Occipital lobe (tissue), 2 donors: Measurements from ENCODE around the gene TMEM52. TPM values are rescaled to one million over a fixed set of nuclear protein-coding genes. Genes with fewer than 3 reads are reported as not detected.

Experiments used
- DNase-seq: peaks from one replicate; lab custom pipeline; 2025; lab: John Stamatoyannopoulos, UW
- total RNA-seq: library from RNA; depleted of rRNA; stranded (reverse); fragments of >200 nt; gene quantifications from one replicate; pipeline ENCODE4 v1.2.3, GENCODE V29; 2014

TMEM52 gene
- 1.1 TPM for total RNA-seq

DNA sequence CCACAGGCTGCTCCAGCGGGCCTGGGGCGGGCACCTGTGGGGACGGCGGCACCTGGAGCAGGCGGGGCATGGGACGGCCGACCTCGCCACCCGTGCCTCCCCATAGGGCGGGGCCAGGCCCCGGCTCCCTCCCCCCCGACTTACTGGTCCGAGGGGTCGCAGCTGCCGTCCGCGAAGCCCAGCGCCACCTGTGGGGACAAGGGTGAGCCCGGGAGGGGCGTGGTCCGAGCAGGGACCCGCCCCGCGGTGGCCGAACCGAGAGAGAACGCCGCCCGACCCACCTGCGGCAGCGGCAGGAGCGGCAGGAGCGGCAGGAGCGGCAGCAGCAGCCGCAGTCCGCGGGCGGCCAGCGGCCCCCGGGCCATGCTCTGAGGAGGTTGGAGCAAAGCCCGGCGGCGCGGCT, at the start of gene TMEM52:
TSS of gene TMEM52 (minus strand) at position 379 of the 403 bp plus-strand sequence. CDS start at position 365, 14 bp downstream.
- no peak for DNase-seq

DNA sequence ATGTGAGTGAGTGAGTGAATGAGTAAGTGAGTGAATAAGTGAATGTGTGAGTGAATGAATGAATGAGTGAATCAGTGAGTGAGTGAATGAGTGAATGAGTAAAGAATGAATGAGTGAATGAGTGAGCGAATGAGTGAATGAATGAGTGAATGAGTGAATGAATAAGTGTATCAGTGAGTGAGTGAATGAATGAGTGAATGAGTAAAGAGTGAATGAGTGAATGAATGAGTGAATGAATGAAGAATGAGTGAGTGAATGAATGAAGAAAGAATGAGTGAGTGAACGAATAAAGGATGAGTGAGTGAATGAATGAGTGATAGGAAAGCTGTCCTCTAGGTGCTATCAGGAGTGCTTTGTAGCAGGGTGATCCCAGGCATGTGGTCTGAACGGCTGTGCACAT, 48.8 kb upstream of the TMEM52 start:
- no peak for DNase-seq

DNA sequence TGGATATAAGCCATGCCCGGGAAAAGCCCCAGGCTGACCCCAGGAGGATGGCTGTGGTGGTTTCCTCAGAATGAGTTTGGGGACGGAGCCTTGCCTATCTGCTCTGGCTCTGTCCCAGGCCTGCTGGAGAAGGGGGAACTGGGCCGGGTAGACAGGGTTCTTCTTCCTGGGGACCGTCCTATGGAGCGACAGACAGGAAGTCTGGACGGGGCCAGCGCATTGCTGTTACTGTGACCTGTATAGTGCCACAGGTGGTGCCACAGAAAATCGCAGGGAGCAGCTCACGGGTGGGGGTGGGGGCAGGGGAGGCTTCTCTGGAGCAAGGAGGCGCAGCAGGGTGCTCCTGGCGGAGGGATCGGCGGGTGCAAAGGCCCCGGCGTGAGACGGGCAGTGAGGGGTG, 48.1 kb upstream of the TMEM52 start:
- no peak for DNase-seq

DNA sequence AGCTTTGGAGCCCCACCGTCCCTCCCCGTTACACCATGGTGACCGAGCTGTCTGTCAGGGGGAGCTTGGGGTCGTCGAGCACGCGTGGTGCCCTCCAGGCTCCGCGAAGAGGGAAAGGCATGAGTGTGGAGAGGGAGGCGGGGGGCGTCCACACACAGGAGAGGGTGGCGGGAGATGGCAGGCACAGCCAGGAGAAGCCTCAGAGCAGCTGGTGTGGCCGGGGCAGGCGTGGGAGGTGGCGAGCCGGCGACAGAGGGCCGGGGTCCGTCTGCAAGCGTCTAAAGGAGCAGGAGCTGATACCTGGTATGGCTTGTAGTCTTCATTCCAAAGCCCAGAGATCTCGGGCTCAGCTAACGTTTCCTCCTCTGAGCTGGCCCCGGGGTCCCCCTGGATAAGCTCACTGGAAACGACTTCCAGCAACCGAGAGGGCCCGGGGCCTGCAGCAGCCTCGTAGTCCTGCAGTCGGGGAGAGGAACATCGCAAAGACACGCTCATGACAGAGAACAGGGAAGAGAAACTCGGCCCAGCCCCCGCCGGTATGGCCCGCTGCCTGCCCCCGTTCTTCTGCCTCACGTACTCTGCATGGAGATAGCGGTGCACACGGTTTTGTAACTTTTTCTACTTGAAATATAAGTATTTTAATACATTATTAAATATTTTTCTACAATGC, 47.1 kb upstream of the TMEM52 start:
- DNase-seq: no peak

DNA sequence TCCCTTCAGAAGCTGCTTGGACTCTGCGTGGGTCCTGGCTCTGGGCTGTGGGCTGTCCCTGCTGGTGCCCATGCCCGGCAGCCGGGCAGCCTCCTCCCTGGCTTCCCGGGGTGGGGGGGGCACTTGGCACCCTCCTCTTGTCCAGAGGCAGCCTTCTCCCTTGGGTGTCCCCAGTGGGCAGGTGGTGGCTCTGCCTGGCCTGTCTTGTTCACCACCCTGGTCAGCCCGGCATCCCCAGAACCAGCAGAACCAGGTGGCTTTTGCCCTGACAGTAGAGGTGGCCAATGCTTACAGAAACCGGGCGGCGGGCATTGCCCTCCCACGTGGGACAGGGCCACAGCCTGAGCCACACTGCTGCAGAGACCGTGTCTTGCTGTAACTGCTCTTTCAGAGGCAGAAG, 46.5 kb upstream of the TMEM52 start:
- DNase-seq: no peak

DNA sequence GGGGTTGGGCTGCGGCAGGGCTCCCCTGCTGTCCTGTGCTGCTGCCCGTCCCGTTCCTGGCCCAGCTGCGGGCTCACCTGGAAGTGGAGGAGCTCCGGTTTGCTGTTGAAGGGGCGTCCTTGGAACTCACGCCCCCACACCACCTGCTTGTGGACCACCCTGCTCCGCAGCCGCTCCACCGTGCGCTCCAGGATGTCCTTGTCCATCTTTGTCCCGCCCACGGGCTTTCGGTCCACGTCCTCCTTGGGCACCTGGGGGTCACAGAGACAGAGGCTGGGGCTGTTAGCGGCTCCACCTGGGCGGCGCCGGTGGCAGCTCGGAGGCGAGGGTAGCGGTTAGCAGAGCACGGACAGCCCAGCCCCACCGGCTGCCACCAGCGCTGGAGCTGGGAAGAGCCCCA, 45.7 kb upstream of the TMEM52 start:
- DNase-seq: no peak

DNA sequence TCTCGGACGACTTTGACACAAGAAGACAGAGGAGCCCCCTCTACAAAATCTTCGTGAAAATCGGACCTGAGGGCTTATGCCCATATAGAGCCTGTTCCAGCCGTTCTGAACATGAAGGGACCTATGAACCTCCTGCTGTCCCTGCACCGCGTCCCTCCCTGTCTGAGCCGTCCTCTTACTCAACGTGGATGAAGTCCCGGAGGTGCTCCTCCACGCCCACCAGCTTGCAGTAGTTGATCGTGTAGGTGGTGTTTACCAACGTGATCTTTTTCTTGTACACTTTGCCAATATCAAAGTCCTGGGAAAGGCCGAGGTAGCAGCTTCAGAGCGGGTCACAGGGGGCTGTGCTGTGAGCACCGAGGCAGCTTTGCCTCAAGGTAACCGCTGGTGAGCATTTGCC, 44.5 kb upstream of the TMEM52 start:
- DNase-seq: no peak

DNA sequence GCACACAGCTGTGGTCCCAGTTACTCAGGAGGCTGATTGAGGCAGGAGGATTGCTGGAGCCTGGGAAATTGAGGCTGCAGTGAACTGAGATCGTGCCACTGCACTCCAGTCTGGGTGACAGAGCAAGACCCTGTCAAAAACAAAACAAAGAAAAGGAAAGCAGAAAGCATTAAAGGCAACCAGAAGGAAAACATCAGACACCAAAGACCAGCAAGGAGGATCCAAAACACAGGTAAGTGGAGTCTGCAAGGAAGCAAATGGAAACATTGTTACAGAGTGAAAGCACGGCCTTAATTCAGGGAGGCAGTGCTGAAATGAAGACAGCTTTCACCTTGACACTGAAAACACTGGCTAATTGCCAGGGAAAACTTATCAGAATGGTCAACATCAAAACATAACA, 43.7 kb upstream of the TMEM52 start:
- DNase-seq: no peak

DNA sequence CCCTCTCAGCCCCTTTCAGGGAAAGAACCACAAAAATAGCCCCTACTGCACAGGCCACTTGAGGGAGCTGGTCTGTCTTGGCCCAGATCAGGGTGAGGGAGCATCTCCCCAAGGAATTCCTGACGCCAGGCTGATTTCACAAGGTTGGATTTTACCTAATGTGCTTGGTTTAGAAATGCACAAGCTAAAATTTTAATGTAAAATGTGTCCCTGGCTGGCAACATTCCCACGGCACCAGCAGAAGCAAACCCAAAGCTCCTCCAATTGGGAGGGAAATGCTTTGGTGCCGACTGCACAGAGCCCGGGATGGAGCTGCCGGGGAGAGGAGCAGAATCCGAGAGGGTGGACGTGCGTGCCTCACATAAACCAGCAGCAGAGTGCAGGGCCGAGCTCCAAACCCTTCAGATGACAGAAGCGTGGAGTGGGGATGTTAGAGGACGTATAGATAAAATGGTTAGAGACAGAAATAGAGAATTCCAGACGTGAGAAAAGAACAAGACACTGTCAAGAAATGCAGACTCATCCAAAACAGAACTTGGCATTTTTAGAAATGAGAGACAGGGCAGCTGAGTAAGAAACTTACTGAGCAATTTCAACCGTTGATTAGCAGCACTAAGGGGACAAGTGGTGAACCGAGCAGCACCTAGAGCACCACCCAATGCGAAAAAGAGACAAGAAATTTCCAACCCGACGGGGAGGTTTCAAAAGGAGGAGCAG, 41.6 kb upstream of the TMEM52 start:
- DNase-seq: peak; percentile 58

DNA sequence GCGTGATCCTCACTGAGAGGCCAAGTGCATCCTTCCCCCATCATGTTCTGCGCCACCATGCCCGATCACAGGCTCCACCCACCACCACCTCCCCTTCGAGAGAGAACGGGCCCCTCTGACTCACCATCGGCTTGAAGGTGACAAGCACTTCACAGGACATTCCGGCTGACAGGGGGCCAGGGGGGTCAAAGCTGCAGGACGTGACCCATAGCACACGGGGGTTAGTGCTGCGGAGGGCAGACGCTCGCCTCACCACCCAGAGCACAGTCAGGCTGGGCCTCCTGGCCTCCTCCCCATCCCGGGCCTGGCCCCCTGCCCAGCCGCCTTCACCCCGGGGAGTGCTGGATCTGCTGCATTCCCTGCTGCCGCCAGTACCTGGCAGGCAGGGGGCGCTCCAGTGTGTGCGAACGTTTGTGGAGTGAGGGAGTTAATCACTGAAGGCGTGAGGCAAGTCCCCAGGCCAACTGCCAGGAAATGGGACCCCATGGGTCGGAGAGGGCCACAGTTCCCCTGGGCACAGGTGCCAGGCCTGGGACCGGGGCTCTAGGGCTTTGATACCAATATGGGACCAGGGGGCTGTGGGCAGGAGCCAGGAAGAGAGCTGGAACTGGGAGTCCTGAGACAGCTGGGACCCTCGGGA, 40.9 kb upstream of the TMEM52 start:
- peak; percentile 77 for DNase-seq

DNA sequence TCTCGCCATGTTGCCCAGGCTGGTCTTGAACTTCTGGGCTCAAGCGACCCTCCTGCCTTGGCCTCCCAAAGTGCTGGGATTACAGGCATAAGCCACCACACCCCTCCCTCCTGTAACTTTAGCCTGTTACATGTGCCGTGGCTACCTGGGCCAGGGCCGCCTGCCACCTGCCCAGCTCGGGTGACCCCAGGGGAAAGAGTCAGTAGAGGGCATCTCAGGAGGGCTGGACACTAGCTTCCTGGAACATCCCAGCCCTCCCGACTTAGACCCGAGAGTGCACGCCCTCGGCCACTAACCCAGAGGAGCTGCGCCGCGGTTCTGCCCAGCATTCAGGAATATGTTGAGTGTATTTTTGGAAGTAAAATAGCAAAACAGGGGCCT, 40.4 kb upstream of the TMEM52 start:
- no peak for DNase-seq

DNA sequence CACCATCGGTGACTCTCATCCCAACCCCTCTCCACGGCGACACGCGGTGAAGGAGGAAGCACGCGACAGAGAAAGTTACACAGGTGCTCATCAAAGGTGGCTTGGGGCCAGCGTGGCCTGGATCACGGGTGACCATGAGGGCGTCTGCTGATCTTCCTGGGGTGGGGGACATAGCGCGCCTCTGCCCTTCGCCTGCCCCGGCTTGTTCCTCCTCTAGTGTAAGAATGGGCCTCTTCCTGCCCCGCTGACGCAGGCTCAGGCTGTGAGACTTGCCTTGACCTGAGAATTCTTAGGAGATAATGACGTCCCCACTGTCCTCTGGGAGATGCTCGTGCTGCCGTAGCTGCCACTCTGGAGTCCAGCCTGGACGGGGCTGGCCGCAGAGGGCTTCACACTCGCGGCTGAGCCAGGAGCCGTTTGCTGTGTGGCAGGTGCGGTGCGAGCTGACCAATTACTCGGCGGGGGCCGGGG, 39.0 kb upstream of the TMEM52 start:
- DNase-seq: no peak

DNA sequence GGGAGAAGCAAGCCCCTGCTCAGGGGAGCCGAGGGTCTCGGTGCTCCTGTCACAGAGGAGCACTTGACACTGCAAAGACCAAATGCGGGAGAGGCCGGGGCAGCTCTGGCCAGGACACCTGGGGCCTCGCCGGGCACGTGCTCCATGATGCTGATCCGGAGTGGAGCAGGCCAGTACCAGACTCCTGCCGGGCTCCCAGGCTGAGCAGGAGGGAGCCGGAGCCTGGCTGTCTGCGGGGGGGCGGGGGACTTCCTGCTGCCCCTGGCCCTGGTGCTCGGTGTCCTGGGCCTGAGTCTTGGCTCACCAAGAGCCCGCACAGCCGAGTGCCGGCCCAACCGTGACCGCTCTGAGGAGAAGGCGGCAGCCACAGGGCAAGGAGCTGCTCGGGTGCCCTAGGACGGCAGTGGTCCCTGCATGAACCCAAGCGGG, 38.5 kb upstream of the TMEM52 start:
- no peak for DNase-seq

DNA sequence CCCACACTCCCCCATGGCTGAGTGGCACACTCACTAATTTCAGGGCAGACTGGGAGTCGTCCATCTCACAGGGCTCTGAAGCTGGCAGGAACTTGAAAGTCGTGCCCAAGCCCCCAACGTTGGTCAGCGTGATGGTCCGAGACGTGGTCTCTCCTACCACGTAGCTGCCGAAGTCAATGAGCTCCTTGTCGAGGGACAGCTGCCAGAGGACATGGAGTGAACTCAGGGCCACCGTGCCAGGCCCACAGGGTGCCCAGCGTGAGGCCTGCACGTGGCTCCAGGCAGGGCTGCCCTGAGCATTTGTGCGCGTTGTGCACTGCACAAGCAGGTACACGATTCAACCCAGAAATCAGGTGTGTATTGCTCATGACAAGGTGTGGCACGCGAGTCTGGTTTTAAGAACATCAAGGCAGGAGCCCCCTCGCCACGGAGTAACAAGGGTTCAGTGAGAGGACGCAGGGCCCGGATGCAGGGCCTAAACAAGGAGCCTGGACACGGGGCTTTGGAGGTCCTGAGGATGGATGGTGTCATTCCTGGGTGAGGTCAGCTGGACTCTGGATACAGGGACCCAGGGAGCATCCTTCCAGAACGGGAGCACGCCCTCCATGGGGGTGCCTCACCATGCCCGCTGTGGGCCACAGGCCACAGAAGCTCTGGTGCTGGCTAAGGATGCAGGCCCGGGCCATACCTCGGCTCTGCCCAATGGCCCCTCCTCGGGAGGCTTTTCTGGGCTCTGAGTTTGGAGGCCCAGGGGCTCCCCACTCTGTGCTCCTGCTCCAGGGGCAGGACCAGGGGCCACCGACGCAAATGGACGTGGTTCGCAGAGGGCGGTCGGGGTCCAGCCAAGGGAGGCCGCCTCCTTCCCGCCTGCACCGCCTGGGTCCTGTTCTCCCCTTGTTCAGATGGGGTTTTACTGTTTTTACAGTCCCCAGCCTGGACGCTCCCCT, 37.8 kb upstream of the TMEM52 start:
- DNase-seq: no peak

DNA sequence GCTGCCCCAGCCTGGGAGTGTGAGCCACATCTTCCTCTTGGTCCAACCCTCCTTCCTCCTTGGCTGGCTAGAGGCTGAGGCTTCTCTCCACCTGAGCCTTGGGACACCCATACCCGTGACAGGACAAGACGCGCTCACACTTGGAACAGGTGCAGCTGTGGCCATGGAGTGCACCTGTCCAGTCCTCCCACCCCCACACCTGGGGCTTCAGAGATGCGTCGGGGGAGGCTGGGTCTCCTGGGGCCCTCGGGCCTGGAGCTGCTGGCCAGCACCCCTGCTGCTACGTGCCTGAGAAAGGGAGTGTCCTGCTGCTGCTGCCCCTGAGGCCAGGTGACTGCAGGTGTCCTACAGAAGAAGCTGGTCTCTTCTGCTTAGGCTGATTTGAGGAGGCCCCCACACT, 37.0 kb upstream of the TMEM52 start:
- DNase-seq: no peak

DNA sequence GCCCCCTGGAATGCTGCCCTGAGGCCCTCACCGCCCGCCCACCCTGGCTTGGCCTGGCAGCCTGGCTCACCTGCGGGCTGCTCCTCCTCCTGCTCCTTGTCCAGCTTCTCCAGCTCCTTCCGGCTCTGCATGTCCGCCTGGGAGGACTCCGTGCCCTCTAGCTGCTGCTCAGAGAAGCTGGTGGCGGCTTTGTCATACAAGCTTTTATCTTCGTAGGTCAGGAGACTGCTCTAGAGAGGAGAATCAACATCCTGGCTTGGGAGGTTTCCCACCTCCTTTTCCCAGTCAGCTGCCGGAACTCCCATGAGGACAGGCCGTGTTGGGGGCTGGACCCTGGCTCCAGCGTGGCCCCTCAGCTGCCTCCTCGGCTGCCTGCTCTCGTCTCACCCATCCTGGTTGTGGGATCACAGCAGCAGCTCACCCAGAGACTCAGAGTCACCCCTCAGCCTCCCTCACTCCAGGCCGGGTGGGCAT, 36.6 kb upstream of the TMEM52 start:
- DNase-seq: no peak

DNA sequence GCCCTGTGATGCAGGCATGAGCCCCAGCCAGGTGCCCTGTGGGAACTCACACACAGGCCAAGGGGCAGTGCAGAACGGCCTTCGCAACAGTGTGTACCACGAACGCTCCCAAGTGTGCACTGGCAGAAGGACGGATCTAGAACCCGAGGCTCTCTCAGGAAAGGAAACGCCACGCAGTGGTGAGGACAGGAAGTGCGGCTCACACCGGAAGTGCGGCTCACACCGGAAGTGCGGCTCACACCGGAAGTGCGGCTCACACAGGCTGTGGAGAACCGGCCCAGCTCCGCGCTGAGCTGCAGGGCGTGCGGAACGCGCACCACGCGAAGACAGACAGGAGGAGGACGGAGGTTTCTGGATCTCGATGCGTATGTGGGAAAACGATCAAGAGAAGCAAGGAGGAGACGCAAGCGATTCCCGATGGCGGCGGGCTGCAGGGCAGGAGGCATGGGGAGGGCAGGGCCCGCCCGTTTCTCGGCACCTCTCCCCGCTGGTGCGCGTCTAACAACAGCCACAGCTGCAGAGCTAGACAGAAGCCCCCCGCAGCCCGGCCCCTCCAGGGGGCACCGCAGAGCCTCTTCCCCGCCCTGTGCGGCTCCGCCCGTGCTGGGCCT, 35.9 kb upstream of the TMEM52 start:
- no peak for DNase-seq

DNA sequence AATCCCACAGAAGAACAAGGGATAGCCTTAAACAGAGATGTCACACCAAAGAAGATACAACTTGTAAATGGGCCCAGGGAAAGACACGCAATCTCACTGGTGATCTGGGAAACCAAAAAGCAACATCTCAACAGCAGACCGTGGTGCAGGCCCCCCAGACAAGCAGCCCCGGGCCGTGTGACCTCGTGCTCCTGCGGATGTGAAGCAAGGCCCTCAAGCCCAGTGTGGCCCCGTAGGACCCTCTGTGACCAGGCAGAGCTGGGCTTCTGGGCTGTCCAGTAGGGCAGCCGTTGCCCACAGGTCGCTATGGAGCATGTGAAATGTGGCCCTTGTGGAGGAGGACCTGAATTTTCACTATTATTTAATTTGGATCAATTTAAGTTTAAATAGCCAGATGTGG, 34.9 kb upstream of the TMEM52 start:
- DNase-seq: no peak

DNA sequence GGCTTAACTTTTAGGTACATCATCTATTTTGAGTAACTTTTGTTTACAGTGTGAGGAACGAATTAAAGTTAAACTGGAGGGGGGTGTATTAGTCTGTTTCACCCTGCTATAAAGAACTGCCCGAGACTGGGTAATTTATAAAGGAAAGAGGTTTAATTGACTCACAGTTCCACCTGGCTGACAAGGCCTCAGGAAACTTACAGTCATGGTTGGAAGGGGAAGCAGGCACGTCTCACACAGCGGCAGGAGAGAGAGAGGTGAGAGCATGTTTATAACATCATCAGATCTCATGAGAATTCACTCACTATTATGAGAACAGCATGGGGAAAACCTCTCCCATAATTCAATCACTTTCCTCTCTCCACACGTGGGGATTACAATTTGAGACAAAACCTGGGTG, 31.9 kb upstream of the TMEM52 start:
- DNase-seq: no peak

DNA sequence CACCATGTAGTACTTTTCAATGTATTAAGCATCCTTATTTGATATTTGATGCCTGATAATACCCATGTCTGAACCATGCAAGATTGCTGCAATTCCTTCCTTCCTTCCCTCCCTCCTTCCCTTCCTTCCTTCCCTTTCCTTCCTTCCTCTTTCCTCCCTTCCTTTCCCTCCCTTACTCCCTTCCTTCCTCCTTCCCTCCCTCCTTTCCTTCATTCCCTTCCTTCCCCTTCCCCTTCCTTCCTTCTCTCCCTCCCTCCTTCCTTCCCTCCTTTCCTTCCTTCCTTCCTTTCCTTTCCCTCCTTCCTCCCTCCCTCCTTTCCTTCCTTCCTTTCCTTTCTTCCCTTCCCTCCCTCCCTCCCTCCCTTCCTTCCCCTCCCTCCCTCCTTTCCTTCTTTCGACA, 29.7 kb upstream of the TMEM52 start:
- DNase-seq: no peak

DNA sequence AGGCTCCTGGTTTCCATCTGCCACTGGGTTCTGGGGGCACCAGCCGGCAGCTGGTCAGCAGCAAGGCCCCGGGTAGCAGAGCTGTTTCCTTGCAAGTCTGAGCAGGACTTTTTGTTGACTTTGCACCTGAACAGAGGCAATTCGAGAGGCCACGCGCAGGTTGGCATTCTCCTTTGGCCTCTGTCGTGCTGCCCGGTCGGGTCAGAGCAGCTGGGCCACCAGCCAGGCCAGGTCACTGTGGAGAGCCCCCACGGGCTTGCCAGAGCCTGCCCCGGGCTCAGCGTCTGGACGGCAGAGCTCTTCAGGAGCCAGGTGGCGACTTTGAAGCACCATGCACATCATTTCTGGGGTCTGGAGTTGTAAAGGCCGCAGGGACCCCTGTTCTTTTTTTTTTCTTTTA, 28.4 kb upstream of the TMEM52 start:
- no peak for DNase-seq
